HepG2 (cell line): Measurements from ENCODE around the gene PLXNA3. TPM values are rescaled to one million over a fixed set of nuclear protein-coding genes. Genes with fewer than 3 reads are reported as not detected.

ENCODE experiments used
- ARNT ChIP-seq: fragments of 450-650 bp; IDR thresholded peaks from 2 replicates; pipeline ENCODE4 v1.6.1; 2017
- BCLAF1 ChIP-seq: fragments of 450-650 bp; IDR thresholded peaks from 2 replicates; pipeline ENCODE4 v1.6.1; 2017; ENCODE audit warnings: mild to moderate bottlenecking
- ELF3 ChIP-seq: IDR thresholded peaks from 2 replicates; pipeline ENCODE4 v1.6.1; 2016; ENCODE audit warnings: missing genetic modification reagents, missing compliant biosample characterization
- FOSL1 ChIP-seq: sonication (generic); formaldehyde crosslinking; IDR thresholded peaks from 2 replicates; pipeline ENCODE4 v1.9.0; 2021; ENCODE audit warnings: missing genetic modification reagents, borderline replicate concordance
- GFI1 ChIP-seq: sonication (generic); formaldehyde crosslinking; IDR thresholded peaks from 2 replicates; pipeline ENCODE4 v1.5.0; 2020; ENCODE audit warnings: missing genetic modification reagents, mild to moderate bottlenecking, borderline replicate concordance
- HOXA5 ChIP-seq: sonication (generic); formaldehyde crosslinking; IDR thresholded peaks from 2 replicates; pipeline ENCODE4 v1.4.0; 2020; ENCODE audit warnings: missing genetic modification reagents
- NAIF1 ChIP-seq: sonication (generic); formaldehyde crosslinking; IDR thresholded peaks from 2 replicates; pipeline ENCODE4 v1.5.0; 2020; ENCODE audit warnings: mild to moderate bottlenecking, missing genetic modification reagents, borderline replicate concordance
- PHF5A ChIP-seq: IDR thresholded peaks from one replicate; pipeline ENCODE4 v1.6.1; 2018; ENCODE audit warnings: low read depth, missing genetic modification reagents; ENCODE audit not compliant: unreplicated experiment
- RERE ChIP-seq: IDR thresholded peaks from 2 replicates; pipeline ENCODE4 v1.6.1; 2016; ENCODE audit warnings: low read depth, missing genetic modification reagents, missing compliant biosample characterization
- ZBTB37 ChIP-seq: sonication (generic); formaldehyde crosslinking; IDR thresholded peaks from 2 replicates; pipeline ENCODE4 v1.4.0; 2020; ENCODE audit warnings: mild to moderate bottlenecking, missing genetic modification reagents
- ZFYVE20 ChIP-seq: sonication (generic); formaldehyde crosslinking; IDR thresholded peaks from 2 replicates; pipeline ENCODE4 v1.8.0; 2023; ENCODE audit warnings: low read depth, mild to moderate bottlenecking, moderate library complexity, missing genetic modification reagents, borderline replicate concordance
- ZMYM4 ChIP-seq: sonication (generic); formaldehyde crosslinking; IDR thresholded peaks from 2 replicates; pipeline ENCODE4 v1.8.1; 2023; ENCODE audit warnings: mild to moderate bottlenecking, missing genetic modification reagents
- ZNF230 ChIP-seq: sonication (generic); formaldehyde crosslinking; IDR thresholded peaks from 2 replicates; pipeline ENCODE4 v1.4.0; 2020; ENCODE audit warnings: mild to moderate bottlenecking, missing genetic modification reagents
- ZNF350 ChIP-seq: sonication (generic); formaldehyde crosslinking; IDR thresholded peaks from 2 replicates; pipeline ENCODE4 v1.4.0; 2020; ENCODE audit warnings: mild to moderate bottlenecking, low read depth, missing genetic modification reagents, borderline replicate concordance
- ZNF761 ChIP-seq: sonication (generic); formaldehyde crosslinking; conservative IDR thresholded peaks from 2 replicates; pipeline ENCODE4 v1.4.0; 2020; ENCODE audit warnings: mild to moderate bottlenecking, missing genetic modification reagents
- ZSCAN31 ChIP-seq: sonication (generic); formaldehyde crosslinking; IDR thresholded peaks from 2 replicates; pipeline ENCODE4 v1.5.0; 2020; ENCODE audit warnings: low read depth, mild to moderate bottlenecking, missing genetic modification reagents
- ZUFSP ChIP-seq: sonication (generic); formaldehyde crosslinking; IDR thresholded peaks from 2 replicates; pipeline ENCODE4 v1.9.0; 2021; ENCODE audit warnings: missing genetic modification reagents, mild to moderate bottlenecking, borderline replicate concordance
- polyA plus RNA-seq, 8 experiments: library from polyadenylated mRNA; depleted of rRNA in 3 of 8; stranded (reverse) in 7 of 8; unstranded in 1 of 8; fragments of >200 nt; fragmentation: Illumina TruSeq in 4 of 8; extraction: Trizol in 4 of 8; gene quantifications; 2 replicates each; pipeline versions ENCODE4 v1.2.1 to v1.2.3, GENCODE V29; 2011 to 2016; ENCODE audit warnings: low read depth in 4 of 8, missing spikeins in 1 of 8, mixed read lengths in 1 of 8; ENCODE audit not compliant: insufficient read depth in 1 of 8
- total RNA-seq, 5 experiments: library from RNA; depleted of rRNA; stranded (reverse); fragments of >200 nt; fragmentation: Illumina TruSeq; extraction: Trizol; gene quantifications; 2 replicates each; pipeline ENCODE4 v1.2.3, GENCODE V29; 2016; ENCODE audit warnings: low read depth in 1 of 5

The PLXNA3 gene
- total and polyA plus RNA-seq, 2 of the 13 experiments (the other 11 are each of a cell fraction or from before 2014, with no cell fraction given), result 5.8 to 20.6 TPM

- no peak for TF ChIP-seq NAIF1 (CRISPR knock-in tag)
- TF ChIP-seq FOSL1, result no peak
- peak; percentile 77 for TF ChIP-seq ZMYM4 (CRISPR knock-in tag)
- no peak for TF ChIP-seq ZUFSP (CRISPR knock-in tag)
- no peak; the same call in 1 of the 2 replicates for TF ChIP-seq ZNF230 (CRISPR knock-in tag)
- no peak for TF ChIP-seq RERE (CRISPR knock-in tag)
- no peak for TF ChIP-seq GFI1
- no peak for TF ChIP-seq PHF5A (CRISPR knock-in tag)
- TF ChIP-seq ZNF350, result no peak; the same call in 1 of the 2 replicates
- peak; percentile 39; the same call in 1 of the 2 replicates for TF ChIP-seq ZSCAN31 (CRISPR knock-in tag)
- TF ChIP-seq ZFYVE20 (CRISPR knock-in tag), result no peak
- no peak for TF ChIP-seq BCLAF1
- TF ChIP-seq ARNT, result no peak
- no peak for TF ChIP-seq ZBTB37 (CRISPR knock-in tag)
- no peak for TF ChIP-seq ELF3 (CRISPR knock-in tag)
- TF ChIP-seq ZNF761 (CRISPR knock-in tag), result no peak
- TF ChIP-seq HOXA5, result 0 out of 2 replicates have a peak, but pooled peaks have one; percentile 31
Measured at GRCh38 chrX:154428176-154429171, 29.6 kb upstream of the PLXNA3 start, which contains the start of gene ATP6AP1 (continued).
